PC-9 (cell line): ENCODE data around the gene IL34. TPM values are rescaled to one million over a fixed set of nuclear protein-coding genes. Genes with fewer than 3 reads are reported as not detected.

ENCODE experiments used
- BruUV-seq: library from RNA; stranded (reverse); fragments of 400-500 nt; replicated peaks from 2 replicates; lab custom pipeline; 2021; lab: Mats Ljungman, UMichigan
- CTCF ChIA-PET: fragments of 300-600 bp; sonication (Branson Sonifier 250); formaldehyde crosslinking; loops from one replicate; lab custom pipeline; 2022; ENCODE audit warnings: antibody characterized with exemption; lab: Charles Lee
- POLR2A ChIA-PET: fragments of 300-600 bp; sonication (Branson Sonifier 250); formaldehyde crosslinking; loops from one replicate; lab custom pipeline; 2022; ENCODE audit warnings: antibody characterized with exemption; ENCODE audit not compliant: unreplicated experiment; lab: Charles Lee
- DNase-seq, 2 experiments: peaks; one replicate each; pipeline versions ENCODE4 v3.0.0 to v3.0.0-alpha.2; 2015 to 2022; ENCODE audit warnings: mixed read lengths in 1 of 2
- H2AFZ ChIP-seq: fragments of 200-600 bp; sonication (generic); 2 replicates; pipeline ENCODE4 v1.8.1; 2017; ENCODE audit warnings: antibody characterized with exemption
- H3F3A ChIP-seq: fragments of 200-600 bp; sonication (generic); 2 replicates; pipeline ENCODE4 v1.8.1; 2017; ENCODE audit warnings: antibody characterized with exemption, mild to moderate bottlenecking, low read depth; ENCODE audit not compliant: insufficient read depth
- H3K27ac ChIP-seq: fragments of 200-600 bp; sonication (generic); 2 replicates; pipeline ENCODE4 v1.6.1; 2016; ENCODE audit warnings: mixed run types
- H3K27me3 ChIP-seq: fragments of 200-600 bp; sonication (generic); 2 replicates; pipeline ENCODE4 v1.6.1; 2016; ENCODE audit warnings: low read depth, mixed run types; ENCODE audit not compliant: insufficient read depth
- H3K36me3 ChIP-seq: fragments of 200-600 bp; sonication (generic); 2 replicates; pipeline ENCODE4 v1.6.1; 2016; ENCODE audit warnings: low read depth, mixed run types
- H3K4me1 ChIP-seq: fragments of 200-600 bp; sonication (generic); replicated peaks from 2 replicates; pipeline ENCODE4 v1.6.1; 2016; ENCODE audit warnings: mixed run types; ENCODE audit not compliant: insufficient read depth
- H3K4me2 ChIP-seq: fragments of 200-600 bp; sonication (generic); 2 replicates; pipeline ENCODE4 v1.6.1; 2017; ENCODE audit warnings: mixed run types
- H3K4me3 ChIP-seq: fragments of 200-600 bp; sonication (generic); 2 replicates; pipeline ENCODE4 v1.6.1; 2016; ENCODE audit warnings: mixed run types
- H3K79me2 ChIP-seq: fragments of 200-600 bp; sonication (generic); 2 replicates; pipeline ENCODE4 v1.6.1; 2017; ENCODE audit warnings: low read depth, mixed run types
- H3K9me2 ChIP-seq: fragments of 200-600 bp; sonication (generic); 2 replicates; pipeline ENCODE4 v1.8.1; 2017; ENCODE audit warnings: mild to moderate bottlenecking; ENCODE audit not compliant: insufficient read depth
- H3K9me3 ChIP-seq: fragments of 200-600 bp; sonication (generic); 2 replicates; pipeline ENCODE4 v1.8.1; 2016; ENCODE audit warnings: low read depth; ENCODE audit not compliant: insufficient read depth
- H4K20me1 ChIP-seq: fragments of 200-600 bp; sonication (generic); 2 replicates; pipeline ENCODE4 v1.8.1; 2017; ENCODE audit not compliant: insufficient read depth
- EZH2 ChIP-seq: fragments of 200-600 bp; sonication (generic); IDR thresholded peaks from 2 replicates; pipeline ENCODE4 v1.8.0; 2017; ENCODE audit warnings: antibody characterized with exemption, low read depth
- intact Hi-C: fragments of 100-400 bp; cut with micrococcal nuclease; formaldehyde crosslinking; loops from one replicate; pipeline ENCODE4 v1.10.0; 2022; ENCODE audit not compliant: unreplicated experiment
- total RNA-seq: library from RNA; stranded (reverse); gene quantifications from 2 replicates; pipeline ENCODE4 v1.2.3, GENCODE V29; 2021
- TF ChIP-seq, protein P1 (sequence below): fragments of 200-600 bp; sonication (generic); conservative IDR thresholded peaks from 2 replicates; pipeline ENCODE4 v1.6.1; 2017; ENCODE audit warnings: mixed run types, antibody characterized with exemption, mild to moderate bottlenecking, moderate library complexity

IL34 gene
- total RNA-seq, 1 experiment from 2014 or later = not detected

DNA sequence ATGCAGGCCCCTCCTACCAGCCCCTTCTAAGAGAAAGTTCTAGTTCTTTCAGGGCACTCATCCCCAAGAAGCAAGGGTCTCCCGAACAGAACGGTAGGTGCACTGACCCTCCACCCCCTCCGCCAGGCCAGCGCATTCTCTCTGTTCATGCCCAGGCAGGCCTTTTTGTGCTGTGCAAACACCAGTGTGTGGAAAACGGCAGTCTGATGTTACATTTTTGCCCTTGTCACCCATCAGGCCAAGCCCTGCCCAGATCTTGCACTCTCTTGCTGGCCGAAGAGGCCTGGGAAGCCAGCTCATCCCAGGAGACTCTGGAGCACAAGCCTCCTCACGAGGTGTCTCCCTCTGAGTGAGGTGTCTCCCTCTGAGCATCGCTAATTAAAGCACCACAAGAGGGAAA, 55.6 kb downstream of the IL34 start:
- TF ChIP-seq, protein P1, sequence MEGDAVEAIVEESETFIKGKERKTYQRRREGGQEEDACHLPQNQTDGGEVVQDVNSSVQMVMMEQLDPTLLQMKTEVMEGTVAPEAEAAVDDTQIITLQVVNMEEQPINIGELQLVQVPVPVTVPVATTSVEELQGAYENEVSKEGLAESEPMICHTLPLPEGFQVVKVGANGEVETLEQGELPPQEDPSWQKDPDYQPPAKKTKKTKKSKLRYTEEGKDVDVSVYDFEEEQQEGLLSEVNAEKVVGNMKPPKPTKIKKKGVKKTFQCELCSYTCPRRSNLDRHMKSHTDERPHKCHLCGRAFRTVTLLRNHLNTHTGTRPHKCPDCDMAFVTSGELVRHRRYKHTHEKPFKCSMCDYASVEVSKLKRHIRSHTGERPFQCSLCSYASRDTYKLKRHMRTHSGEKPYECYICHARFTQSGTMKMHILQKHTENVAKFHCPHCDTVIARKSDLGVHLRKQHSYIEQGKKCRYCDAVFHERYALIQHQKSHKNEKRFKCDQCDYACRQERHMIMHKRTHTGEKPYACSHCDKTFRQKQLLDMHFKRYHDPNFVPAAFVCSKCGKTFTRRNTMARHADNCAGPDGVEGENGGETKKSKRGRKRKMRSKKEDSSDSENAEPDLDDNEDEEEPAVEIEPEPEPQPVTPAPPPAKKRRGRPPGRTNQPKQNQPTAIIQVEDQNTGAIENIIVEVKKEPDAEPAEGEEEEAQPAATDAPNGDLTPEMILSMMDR = no peak
- no peak for TF ChIP-seq EZH2
- Histone ChIP-seq H3K27me3 (no peaks in the 10 kb centered on the region), H3K4me2 (no peak overlapping the region), H4K20me1 (no peaks in the 10 kb centered on the region), H3K9me2 (no peaks in the 10 kb centered on the region), H3K4me1 (peaks cover 29% of the 10 kb centered on the region), H2AFZ (no peak overlapping the region), H3K79me2 (0 out of 2 replicates have a peak, but pooled peaks cover 8% of the 10 kb centered on the region), H3K4me3 (no peak overlapping the region), H3F3A (peaks cover 19% of the 10 kb centered on the region), H3K9me3 (no peaks in the 10 kb centered on the region), H3K36me3 (no peaks in the 10 kb centered on the region), H3K27ac (no peak overlapping the region)
- no TSS peak for BruUV-seq
- ChIA-PET CTCF (no interaction called here), POLR2A (no interaction called here)
- DNase-seq = no peak
- intact Hi-C loops = no loop called here

DNA sequence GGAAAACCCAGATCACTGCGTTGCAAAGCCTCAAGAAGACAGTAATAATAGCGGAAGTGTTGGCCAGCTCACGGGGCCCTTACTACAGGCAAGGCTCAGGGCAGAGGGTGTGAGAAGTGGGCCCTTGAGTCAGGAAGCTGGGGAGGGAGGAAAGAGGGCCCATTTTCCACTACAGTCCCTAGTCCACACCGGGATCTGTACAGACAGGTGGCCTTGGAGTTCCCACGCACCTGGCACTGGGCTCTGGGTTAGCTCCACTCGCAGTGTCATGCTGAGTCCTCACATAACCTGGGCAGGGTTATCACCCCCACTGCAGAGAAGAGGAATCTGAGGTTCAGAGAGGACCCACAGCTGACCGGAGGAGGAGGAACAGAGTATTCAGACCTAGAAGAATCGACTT, 56.3 kb downstream of the IL34 start:
- H3K9me3 ChIP-seq = no peaks in the 10 kb centered on the region
- H3K36me3 ChIP-seq = no peaks in the 10 kb centered on the region
- H3K27ac ChIP-seq = no peak overlapping the region
- no peak overlapping the region for H2AFZ ChIP-seq
- no peak overlapping the region for H3K4me2 ChIP-seq
- 0 out of 2 replicates have a peak, but pooled peaks cover 8% of the 10 kb centered on the region for H3K79me2 ChIP-seq
- BruUV-seq = no TSS peak
- H4K20me1 ChIP-seq = no peaks in the 10 kb centered on the region
- CTCF ChIA-PET = no interaction called here
- peaks cover 17% of the 10 kb centered on the region for H3F3A ChIP-seq
- H3K27me3 ChIP-seq = no peaks in the 10 kb centered on the region
- peaks cover 27% of the 10 kb centered on the region for H3K4me1 ChIP-seq
- DNase-seq = no peak
- TF ChIP-seq, protein P1 = no peak
- no peak for TF ChIP-seq EZH2
- H3K9me2 ChIP-seq = no peaks in the 10 kb centered on the region
- intact Hi-C loops = no loop called here
- H3K4me3 ChIP-seq = no peak overlapping the region
- POLR2A ChIA-PET = no interaction called here

DNA sequence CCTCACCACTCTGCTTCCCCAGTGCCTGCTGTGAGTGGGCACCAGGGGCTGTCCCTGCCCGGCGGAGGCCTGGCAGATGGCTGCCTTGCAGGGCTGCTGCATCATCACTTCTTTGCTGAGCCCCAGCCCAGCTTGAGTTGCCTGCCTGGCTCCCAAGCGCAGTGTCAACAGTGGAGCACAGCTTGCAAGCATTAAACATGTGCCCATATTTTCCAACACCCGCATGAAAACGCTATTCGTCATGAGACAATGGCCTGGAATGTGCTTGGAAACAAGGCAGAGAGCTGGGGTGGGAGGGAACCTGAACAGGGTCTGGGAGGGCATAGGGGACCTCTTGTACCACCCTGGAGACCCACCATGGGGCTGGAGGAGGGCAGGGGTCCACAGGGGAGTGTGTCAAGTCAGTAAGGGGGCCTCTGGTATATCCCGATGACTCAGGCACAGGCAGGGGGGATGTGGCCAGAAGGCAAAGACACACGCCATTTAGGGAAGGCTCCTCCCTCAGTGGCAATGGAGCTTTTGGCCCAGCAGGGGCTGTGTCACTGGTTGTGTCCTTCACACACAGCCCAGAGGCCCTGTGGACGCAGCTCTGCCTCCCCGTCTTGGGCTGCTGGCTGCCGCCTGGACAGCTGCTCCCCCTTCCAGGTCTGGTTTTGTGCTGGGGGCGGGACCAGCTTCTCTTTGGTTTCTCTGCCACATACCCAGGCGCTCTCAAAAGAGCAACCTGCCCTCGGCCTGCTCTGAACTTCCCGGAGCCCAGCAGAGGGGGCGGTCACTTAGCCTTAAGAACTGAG, 56.9 kb downstream of the IL34 start:
- Histone ChIP-seq H3K27ac (no peak overlapping the region), H3K36me3 (no peaks in the 10 kb centered on the region), H3F3A (peaks cover 18% of the 10 kb centered on the region), H3K27me3 (no peaks in the 10 kb centered on the region), H2AFZ (no peak overlapping the region), H3K9me2 (no peaks in the 10 kb centered on the region), H3K9me3 (no peaks in the 10 kb centered on the region), H3K4me3 (no peak overlapping the region), H3K4me1 (peaks cover 27% of the 10 kb centered on the region), H3K79me2 (0 out of 2 replicates have a peak, but pooled peaks cover 8% of the 10 kb centered on the region), H4K20me1 (no peaks in the 10 kb centered on the region), H3K4me2 (no peak overlapping the region)
- ChIA-PET POLR2A (no interaction called here), CTCF (no interaction called here)
- no TSS peak for BruUV-seq
- intact Hi-C loops = no loop called here
- no peak for TF ChIP-seq EZH2
- TF ChIP-seq, protein P1 = no peak
- DNase-seq = no peak
